ENCODE measurements around the gene PARP4.
A peak's percentile ranks its signal among the peaks of the same experiment; 100 is the strongest.
"Not testable (repeated sequence)": the region's sequence is repeated elsewhere in the genome, so short reads cannot be mapped to it uniquely, and the experiment has no call there.

The PARP4 gene

GRCh38 chr13:24512197-24512907 lies at the start of gene PARP4:
PARP4 (minus strand) TSS chr13:24512778; CDS start chr13:24503776, 9,002 bp downstream.
- Mint-ChIP-seq H3K27ac (peak within 1 kb of the TSS; percentile 61 to 82 (median 77)), H3K4me3 (peak within 1 kb of the TSS; percentile 84 to 87 (median 87)), H3K36me3 (ENCODE audit: low read depth) (peaks cover 10% of the 10 kb centered on the region), H3K9me3 (no peaks in the 10 kb centered on the region), H3K4me1 (peaks cover 22% of the 10 kb centered on the region), H3K27me3 (ENCODE audit: low read depth) (no peaks in the 10 kb centered on the region)
- TF ChIP-seq CTCF (IDR thresholded peaks at IDR 0.05; ENCODE audit: unreplicated experiment in 3 of 3), result no peak

GRCh38 chr13:24560579-24561187 lies 48.1 kb upstream of the PARP4 start:
- not testable (repeated sequence) for H3K36me3 Mint-ChIP-seq (ENCODE audit: low read depth); H3K27me3 Mint-ChIP-seq (ENCODE audit: low read depth); H3K9me3 Mint-ChIP-seq; H3K4me3 Mint-ChIP-seq; H3K4me1 Mint-ChIP-seq; H3K27ac Mint-ChIP-seq

GRCh38 chr13:24559431-24560218 lies 47.0 kb upstream of the PARP4 start:
- H3K9me3 Mint-ChIP-seq; H3K4me3 Mint-ChIP-seq; H3K27me3 Mint-ChIP-seq (ENCODE audit: low read depth); H3K4me1 Mint-ChIP-seq; H3K36me3 Mint-ChIP-seq (ENCODE audit: low read depth); H3K27ac Mint-ChIP-seq: not testable (repeated sequence)

- Mint-ChIP-seq H3K27ac (peak overlapping the region; percentile 2 to 10 (median 6)), H3K9me3 (peaks cover 13% of the 10 kb centered on the region), H3K4me3 (no peak overlapping the region), H3K4me1 (no peaks in the 10 kb centered on the region), H3K36me3 (ENCODE audit: low read depth) (no peaks in the 10 kb centered on the region), H3K27me3 (ENCODE audit: low read depth) (peaks cover 4% of the 10 kb centered on the region)
- no peak for TF ChIP-seq CTCF (IDR thresholded peaks at IDR 0.05; ENCODE audit: unreplicated experiment in 3 of 3)
Measured at GRCh38 chr13:24557081-24557480, 44.5 kb upstream of the PARP4 start.

GRCh38 chr13:24553892-24554291 lies 41.3 kb upstream of the PARP4 start:
- not testable (repeated sequence) for H3K4me3 Mint-ChIP-seq; H3K27ac Mint-ChIP-seq; H3K4me1 Mint-ChIP-seq; H3K36me3 Mint-ChIP-seq (ENCODE audit: low read depth); H3K27me3 Mint-ChIP-seq (ENCODE audit: low read depth)
- peaks cover 19% of the 10 kb centered on the region for H3K9me3 Mint-ChIP-seq

DNA sequence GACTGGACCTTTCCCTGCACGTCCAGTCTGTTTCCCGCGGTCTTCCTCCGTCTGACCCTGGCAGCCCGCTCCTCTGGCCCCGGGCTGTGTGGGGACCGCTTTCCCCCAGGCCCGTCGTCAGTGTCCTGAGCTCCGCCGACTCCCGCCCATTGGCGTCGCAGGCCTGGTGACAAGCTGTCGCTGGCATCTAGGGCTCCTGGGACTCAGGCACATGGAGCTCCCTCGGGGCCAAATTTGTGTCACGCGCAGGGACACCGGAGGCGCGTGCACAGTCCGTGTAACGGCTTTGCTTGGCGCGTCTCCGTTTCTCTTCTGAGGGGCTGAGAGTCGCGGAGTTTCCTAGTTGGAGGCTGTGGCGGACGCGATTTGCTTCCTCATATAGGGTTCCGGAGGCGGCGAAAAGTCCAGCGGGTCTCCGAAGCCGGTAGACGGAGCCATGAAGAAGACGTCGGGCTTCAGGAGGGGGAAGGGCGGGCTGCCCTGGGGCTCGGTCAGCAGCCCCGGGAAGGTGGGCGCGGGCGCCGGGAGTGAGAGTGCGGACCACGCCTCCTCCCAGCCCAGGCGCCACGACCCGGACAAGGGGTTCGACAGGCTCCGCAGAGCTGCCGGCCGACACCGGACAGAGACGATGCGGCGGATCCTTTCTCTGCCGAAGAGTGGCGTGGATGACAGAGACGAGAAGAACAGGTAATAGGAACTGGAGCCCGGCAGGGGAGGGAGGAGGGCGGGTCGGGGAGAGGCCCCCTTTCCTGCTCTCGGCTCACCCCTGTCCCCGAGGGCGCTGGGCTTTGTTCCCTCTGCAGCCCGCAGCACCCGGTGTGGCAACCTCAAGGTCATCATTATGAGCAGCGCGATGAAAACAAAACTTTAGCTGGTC lies 29.1 kb upstream of the PARP4 start:
- H3K4me1 Mint-ChIP-seq; H3K36me3 Mint-ChIP-seq (ENCODE audit: low read depth); H3K27ac Mint-ChIP-seq; H3K9me3 Mint-ChIP-seq: not testable (repeated sequence)
- H3K27me3 Mint-ChIP-seq (ENCODE audit: low read depth), result peaks cover 67% of the 10 kb centered on the region
- H3K4me3 Mint-ChIP-seq, result peak overlapping the region; percentile 87 to 88 (median 88)

DNA sequence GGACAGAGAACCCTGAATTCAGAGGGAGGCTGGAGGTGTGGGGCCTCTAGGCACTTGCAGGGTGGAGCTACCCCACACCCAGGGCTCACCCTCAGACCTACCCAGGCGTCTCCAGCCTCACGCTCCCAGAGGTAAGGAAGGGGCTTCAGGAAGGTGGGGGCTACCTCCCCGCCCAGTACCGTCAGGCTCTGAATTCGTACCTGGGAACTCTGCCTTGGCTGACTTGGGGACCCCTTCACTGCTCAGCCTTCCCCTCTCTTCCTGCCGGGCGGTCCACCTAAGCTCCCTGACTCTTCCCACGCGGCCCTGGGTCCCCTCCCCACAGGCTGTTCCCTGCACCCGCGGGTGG lies 28.5 kb upstream of the PARP4 start:
- no peaks in the 10 kb centered on the region for H3K36me3 Mint-ChIP-seq (ENCODE audit: low read depth)
- H3K4me1 Mint-ChIP-seq, result no peaks in the 10 kb centered on the region
- TF ChIP-seq CTCF (IDR thresholded peaks at IDR 0.05; ENCODE audit: unreplicated experiment in 3 of 3), result peak in 1 of 3 experiments; percentile 0
- peak overlapping the region; percentile 87 to 88 (median 88) for H3K4me3 Mint-ChIP-seq
- H3K27me3 Mint-ChIP-seq (ENCODE audit: low read depth), result peaks cover 62% of the 10 kb centered on the region
- no peak overlapping the region for H3K27ac Mint-ChIP-seq
- H3K9me3 Mint-ChIP-seq, result peaks cover 3% of the 10 kb centered on the region
